ENCODE data around the gene GTF2A1.

GTF2A1 gene

GRCh38 chr14:81129242-81129641 lies 91.5 kb downstream of the GTF2A1 start:
- no peak for DNase-seq

DNA sequence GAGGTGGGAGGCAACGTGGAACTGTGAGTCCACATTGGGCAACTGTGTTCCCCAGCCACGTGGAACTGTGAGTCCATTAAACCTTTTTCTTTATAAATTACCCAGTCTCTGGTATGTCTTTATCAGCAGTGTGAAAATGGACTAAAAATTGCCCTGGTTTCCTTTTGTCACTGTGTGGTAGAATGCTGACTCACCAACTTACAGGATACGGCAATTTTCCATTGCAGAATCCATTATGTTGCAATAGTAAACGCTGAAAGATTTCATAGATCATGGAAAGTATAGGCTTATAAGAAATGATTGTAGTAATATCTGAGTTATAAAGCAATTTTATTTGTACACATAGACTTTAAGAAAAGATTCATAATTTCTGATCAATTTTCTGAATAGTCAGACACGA lies 93.0 kb downstream of the GTF2A1 start:
- peak; percentile 52 to 64 for DNase-seq

- DNase-seq = no peak
These were observed 95.2 kb downstream of the GTF2A1 start for GRCh38 chr14:81125536-81125935.

Measured in AML-193 (cell line).